Upper lobe of right lung (tissue), 1 donor: ENCODE data around the gene NCEH1. TPM values are rescaled to one million over a fixed set of nuclear protein-coding genes. Genes with fewer than 3 reads are reported as not detected.

ENCODE experiments used
- ATAC-seq: fragments of 200-7000 bp; cut with Tn5 transposase; one replicate; pipeline ENCODE4 v1.9.1; 2020; ENCODE audit warnings: mild to moderate bottlenecking, moderate library complexity
- DNase-seq: peaks from one replicate; pipeline ENCODE4 v3.0.0-alpha.2; 2020
- H3K27ac ChIP-seq: fragments of 200-600 bp; one replicate; pipeline ENCODE4 v1.8.0; 2022
- H3K27me3 ChIP-seq: fragments of 200-600 bp; one replicate; pipeline ENCODE4 v1.8.0; 2022; ENCODE audit warnings: mild to moderate bottlenecking
- H3K36me3 ChIP-seq: fragments of 200-600 bp; one replicate; pipeline ENCODE4 v1.8.0; 2022
- H3K4me1 ChIP-seq: fragments of 200-600 bp; one replicate; pipeline ENCODE4 v1.8.0; 2022
- H3K4me3 ChIP-seq: fragments of 200-600 bp; one replicate; pipeline ENCODE4 v1.8.0; 2022; ENCODE audit warnings: mild to moderate bottlenecking
- H3K9me3 ChIP-seq: fragments of 200-600 bp; one replicate; pipeline ENCODE4 v1.8.0; 2022
- CTCF ChIP-seq: fragments of 200-600 bp; IDR thresholded peaks from one replicate; pipeline ENCODE4 v1.8.0; 2022; ENCODE audit warnings: antibody characterized with exemption
- intact Hi-C: fragments of 100-400 bp; cut with DNase I; formaldehyde crosslinking; loops from one replicate; pipeline ENCODE4 v1.11.0; 2022
- total RNA-seq: library from RNA; stranded (reverse); fragmentation: NEBNext Ultra II Directional; extraction: Animal tissue kit (Norgen Biotek cat#: 25700); gene quantifications from one replicate; pipeline ENCODE4 v1.2.1, GENCODE V29; 2021
- donor health status: DM: no; HTN: yes; CAD: no; lungs with severe emphysema.

Gene NCEH1
- total RNA-seq, 1 donor from 2014 or later, result 62.1 TPM

- TF ChIP-seq CTCF, result no peak
- ATAC-seq (no peak), DNase-seq (no peak)
- Histone ChIP-seq H3K4me1 (no peaks in the 10 kb centered on the region), H3K4me3 (no peak overlapping the region), H3K27ac (no peak overlapping the region), H3K9me3 (no peaks in the 10 kb centered on the region), H3K27me3 (no peaks in the 10 kb centered on the region), H3K36me3 (no peaks in the 10 kb centered on the region)
- intact Hi-C loops, result no loop called here
Observed at GRCh38 chr3:172685331-172686214, 25.3 kb downstream of the NCEH1 start.

- intact Hi-C loops, result no loop called here
- H3K4me3 ChIP-seq, result no peak overlapping the region
- H3K27me3 ChIP-seq, result no peaks in the 10 kb centered on the region
- no peaks in the 10 kb centered on the region for H3K36me3 ChIP-seq
- no peaks in the 10 kb centered on the region for H3K9me3 ChIP-seq
- ATAC-seq (peak; percentile 50), DNase-seq (no peak)
- H3K4me1 ChIP-seq, result peaks cover 7% of the 10 kb centered on the region
- H3K27ac ChIP-seq, result no peak overlapping the region
- no peak for TF ChIP-seq CTCF
Observed at GRCh38 chr3:172680684-172681083, 30.2 kb downstream of the NCEH1 start.

- H3K4me3 ChIP-seq, result no peak overlapping the region
- peaks cover 7% of the 10 kb centered on the region for H3K4me1 ChIP-seq
- H3K27me3 ChIP-seq, result no peaks in the 10 kb centered on the region
- H3K9me3 ChIP-seq, result no peaks in the 10 kb centered on the region
- DNase-seq, result no peak
- intact Hi-C loops, result no loop called here
- no peak for TF ChIP-seq CTCF
- ATAC-seq, result no peak
- no peak overlapping the region for H3K27ac ChIP-seq
- no peaks in the 10 kb centered on the region for H3K36me3 ChIP-seq
Observed at GRCh38 chr3:172679599-172679998, 31.3 kb downstream of the NCEH1 start.

- H3K27ac ChIP-seq, result no peak overlapping the region
- H3K27me3 ChIP-seq, result no peaks in the 10 kb centered on the region
- no peaks in the 10 kb centered on the region for H3K9me3 ChIP-seq
- DNase-seq (no peak), ATAC-seq (no peak)
- no peak overlapping the region for H3K4me3 ChIP-seq
- intact Hi-C loops, result no loop called here
- no peak for TF ChIP-seq CTCF
- peaks cover 16% of the 10 kb centered on the region for H3K4me1 ChIP-seq
- no peaks in the 10 kb centered on the region for H3K36me3 ChIP-seq
Observed at GRCh38 chr3:172678068-172678467, 32.8 kb downstream of the NCEH1 start.

- Histone ChIP-seq H3K36me3 (no peaks in the 10 kb centered on the region), H3K4me1 (peaks cover 18% of the 10 kb centered on the region), H3K27ac (no peak overlapping the region), H3K27me3 (no peaks in the 10 kb centered on the region), H3K9me3 (no peaks in the 10 kb centered on the region), H3K4me3 (no peak overlapping the region)
- intact Hi-C loops, result no loop called here
- no peak for DNase-seq
- ATAC-seq, result no peak
- no peak for TF ChIP-seq CTCF
Observed at GRCh38 chr3:172676196-172676922, 34.5 kb downstream of the NCEH1 start.
